Liver (tissue), 9 donors: Measurements from ENCODE around the gene PRMT9. TPM values are rescaled to one million over a fixed set of nuclear protein-coding genes. Genes with fewer than 3 reads are reported as not detected.

Experiments
- DNase-seq: peaks from one replicate; pipeline ENCODE4 v3.0.0-alpha.2; 2017; ENCODE audit warnings: low spot score
- H3K27ac ChIP-seq, 2 donors: one replicate each; pipeline ENCODE4 v1.7.0; 2013; ENCODE audit warnings: inconsistent platforms in 2 of 2, low read length in 2 of 2, control low read depth in 1 of 2, low read depth in 1 of 2, mild to moderate bottlenecking in 1 of 2
- H3K27me3 ChIP-seq, 4 donors: one replicate each; pipeline versions ENCODE4 v1.6.1 to v1.7.0; 2013; ENCODE audit warnings: low read length in 3 of 4, inconsistent platforms in 1 of 4, mild to moderate bottlenecking in 1 of 4, moderate library complexity in 1 of 4; ENCODE audit not compliant: control insufficient read depth in 4 of 4, insufficient read depth in 4 of 4
- H3K36me3 ChIP-seq, 4 donors: one replicate each; pipeline versions ENCODE4 v1.6.1 to v1.7.0; 2013; ENCODE audit warnings: low read length in 3 of 4, mild to moderate bottlenecking in 3 of 4, low read depth in 1 of 4, moderate library complexity in 1 of 4; ENCODE audit not compliant: control insufficient read depth in 4 of 4, insufficient read depth in 3 of 4
- H3K4me1 ChIP-seq, 4 donors: one replicate each; pipeline versions ENCODE4 v1.6.1 to v1.7.0; 2013; ENCODE audit warnings: low read length in 3 of 4, mild to moderate bottlenecking in 3 of 4, moderate library complexity in 1 of 4; ENCODE audit not compliant: control insufficient read depth in 4 of 4, insufficient read depth in 4 of 4
- H3K4me3 ChIP-seq, 3 donors: one replicate each; pipeline versions ENCODE4 v1.6.1 to v1.7.0; 2013; ENCODE audit warnings: low read length in 3 of 3, control low read depth in 1 of 3, low read depth in 1 of 3, mild to moderate bottlenecking in 1 of 3
- H3K9ac ChIP-seq, 2 donors: one replicate each; pipeline ENCODE4 v1.7.0; 2013; ENCODE audit warnings: low read length in 2 of 2, mild to moderate bottlenecking in 2 of 2, moderate library complexity in 2 of 2, control low read depth in 1 of 2, low read depth in 1 of 2
- H3K9me3 ChIP-seq, 4 donors: one replicate each; pipeline versions ENCODE4 v1.6.1 to v1.7.0; 2013; ENCODE audit warnings: low read length in 3 of 4; ENCODE audit not compliant: control insufficient read depth in 4 of 4
- ATF3 ChIP-seq: IDR thresholded peaks from 2 replicates; pipeline ENCODE4 v1.6.1; 2016; ENCODE audit warnings: antibody characterized with exemption
- CTCF ChIP-seq: fragments of 150-350 bp; IDR thresholded peaks from 2 replicates; pipeline ENCODE4 v1.5.1; 2017; ENCODE audit warnings: improper control_type of control experiment, low read depth, low read length; ENCODE audit not compliant: missing input control
- FOXA1 ChIP-seq: IDR thresholded peaks from 2 replicates; pipeline ENCODE4 v1.6.1; 2016; ENCODE audit warnings: antibody characterized with exemption
- FOXA2 ChIP-seq: IDR thresholded peaks from 2 replicates; pipeline ENCODE4 v1.6.1; 2016; ENCODE audit warnings: antibody characterized with exemption
- GABPA ChIP-seq, 2 donors: IDR thresholded peaks in 1 of 2; conservative IDR thresholded peaks in 1 of 2; 2 replicates each; pipeline ENCODE4 v1.6.1; 2016; ENCODE audit warnings: antibody characterized with exemption in 2 of 2, mild to moderate bottlenecking in 1 of 2, moderate library complexity in 1 of 2
- HNF4A ChIP-seq, 2 donors: conservative IDR thresholded peaks; 2 replicates each; pipeline ENCODE4 v1.6.1; 2016; ENCODE audit warnings: antibody characterized with exemption in 2 of 2, mild to moderate bottlenecking in 2 of 2
- HNF4G ChIP-seq: IDR thresholded peaks from 2 replicates; pipeline ENCODE4 v1.6.1; 2016; ENCODE audit warnings: antibody characterized with exemption
- JUND ChIP-seq, 2 donors: IDR thresholded peaks; 2 replicates each; pipeline ENCODE4 v1.6.1; 2016; ENCODE audit warnings: antibody characterized with exemption in 2 of 2
- NR2F2 ChIP-seq: IDR thresholded peaks from 2 replicates; pipeline ENCODE4 v1.6.1; 2016; ENCODE audit warnings: antibody characterized with exemption
- RAD21 ChIP-seq, 2 donors: IDR thresholded peaks; 2 replicates each; pipeline ENCODE4 v1.6.1; 2016; ENCODE audit warnings: antibody characterized with exemption in 2 of 2, mild to moderate bottlenecking in 2 of 2
- REST ChIP-seq: IDR thresholded peaks from 2 replicates; pipeline ENCODE4 v1.6.1; 2016; ENCODE audit warnings: antibody characterized with exemption, mild to moderate bottlenecking
- YY1 ChIP-seq: IDR thresholded peaks from 2 replicates; pipeline ENCODE4 v1.6.1; 2016; ENCODE audit warnings: antibody characterized with exemption, mild to moderate bottlenecking
- WGBS: extraction: QIAGEN DNeasy Blood & Tissue Kit; methylation state at CpG from one replicate; pipeline ENCODE4 v1.1.7; 2013; 5-methylcytosine and 5-hydroxymethylcytosine counted together
- polyA plus RNA-seq, 2 donors: library from polyadenylated mRNA; stranded (reverse) in 1 of 2; unstranded in 1 of 2; fragments of 200-250 nt in 1 of 2; fragments of >200 nt in 1 of 2; fragmentation: Nextera tagmentation in 1 of 2; extraction: Ambion mirVana in 1 of 2; gene quantifications; one replicate each; pipeline versions ENCODE4 v1.2.1 to v1.2.3, GENCODE V29; 2013 to 2015
- total RNA-seq, 2 donors: library from RNA; depleted of rRNA; stranded (reverse); fragments of >200 nt; gene quantifications; one replicate each; pipeline ENCODE4 v1.2.3, GENCODE V29; 2014
- donor health status: healthy.
- donor health status: healthy.
- donor health status: healthy.
- donor health status: healthy.
- donor health status: healthy.

The PRMT9 gene
- total and polyA plus RNA-seq, 4 donors = 2.4 to 8.5 (median 5.7) TPM

GRCh38 chr4:147633643-147634042, 50.3 kb downstream of the PRMT9 start:
- WGBS = 93% methylated on average over 1 of the region's 1 CpG
- Histone ChIP-seq H3K9me3 (no peaks in the 10 kb centered on the region), H3K27me3 (no peaks in the 10 kb centered on the region), H3K27ac (no peak overlapping the region), H3K9ac (no peak overlapping the region), H3K36me3 (peaks cover 4 to 61% (median 58%) of the 10 kb centered on the region in 4 donors), H3K4me3 (no peak overlapping the region), H3K4me1 (no peaks in the 10 kb centered on the region)
- DNase-seq = no peak
- TF ChIP-seq FOXA1 (no peak), NR2F2 (no peak)

GRCh38 chr4:147633113-147633512, 50.9 kb downstream of the PRMT9 start:
- no peaks in the 10 kb centered on the region for H3K4me1 ChIP-seq
- H3K9ac ChIP-seq = no peak overlapping the region
- DNase-seq = no peak
- no peaks in the 10 kb centered on the region for H3K27me3 ChIP-seq
- H3K9me3 ChIP-seq = no peaks in the 10 kb centered on the region
- 94% methylated on average over 3 of the region's 3 CpGs for WGBS
- no peak overlapping the region for H3K4me3 ChIP-seq
- TF ChIP-seq FOXA2 = no peak
- TF ChIP-seq RAD21 (IDR thresholded peaks at IDR 0.05) = no peak
- TF ChIP-seq FOXA1 = no peak
- TF ChIP-seq ATF3 = no peak
- no peak for TF ChIP-seq YY1
- no peak for TF ChIP-seq GABPA (IDR thresholded peaks at IDR 0.05 in 1 of 2, conservative IDR thresholded peaks at IDR 0.05 in 1 of 2)
- no peak for TF ChIP-seq HNF4A (conservative IDR thresholded peaks at IDR 0.05)
- TF ChIP-seq JUND (IDR thresholded peaks at IDR 0.05) = no peak
- TF ChIP-seq CTCF = no peak
- TF ChIP-seq HNF4G = no peak
- TF ChIP-seq REST = no peak
- H3K36me3 ChIP-seq = peaks cover 6 to 60% (median 57%) of the 10 kb centered on the region in 4 donors
- H3K27ac ChIP-seq = no peak overlapping the region
